Ishikawa (cell line): ENCODE measurements around the gene LYST.

Experiments used
- CEBPB ChIP-seq: IDR thresholded peaks from 2 replicates; pipeline ENCODE4 v1.6.1; 2012
- CREB1 ChIP-seq: IDR thresholded peaks from 2 replicates; pipeline ENCODE4 v1.6.1; 2012; ENCODE audit warnings: low read depth
- EGR1 ChIP-seq: IDR thresholded peaks from 2 replicates; pipeline ENCODE4 v1.6.1; 2012
- EP300 ChIP-seq: IDR thresholded peaks from 2 replicates; pipeline ENCODE4 v1.6.1; 2012; ENCODE audit warnings: borderline replicate concordance
- FOXM1 ChIP-seq: IDR thresholded peaks from 2 replicates; pipeline ENCODE4 v1.6.1; 2012; ENCODE audit warnings: low read depth, borderline replicate concordance
- NFIC ChIP-seq: IDR thresholded peaks from 2 replicates; pipeline ENCODE4 v1.6.1; 2012
- RAD21 ChIP-seq: IDR thresholded peaks from 2 replicates; pipeline ENCODE4 v1.6.1; 2012; ENCODE audit warnings: low read depth
- TAF1 ChIP-seq: IDR thresholded peaks from 2 replicates; pipeline ENCODE4 v1.6.1; 2012; ENCODE audit warnings: low read depth, mild to moderate bottlenecking
- TCF12 ChIP-seq: IDR thresholded peaks from 2 replicates; pipeline ENCODE4 v1.6.1; 2012; ENCODE audit warnings: low read depth
- TEAD4 ChIP-seq: IDR thresholded peaks from 2 replicates; pipeline ENCODE4 v1.6.1; 2012
- YY1 ChIP-seq: IDR thresholded peaks from 2 replicates; pipeline ENCODE4 v1.6.1; 2012; ENCODE audit warnings: low read depth
- ZBTB7A ChIP-seq: IDR thresholded peaks from 2 replicates; pipeline ENCODE4 v1.6.1; 2012; ENCODE audit warnings: low read depth
- TF ChIP-seq, protein P1 (sequence below): IDR thresholded peaks from 2 replicates; pipeline ENCODE4 v1.6.1; 2012
- TF ChIP-seq, protein P2 (sequence below): IDR thresholded peaks from 2 replicates; pipeline ENCODE4 v1.6.1; 2012
- TF ChIP-seq, protein P3 (sequence below): IDR thresholded peaks from 2 replicates; pipeline ENCODE4 v1.6.1; 2012; ENCODE audit warnings: low read depth, mild to moderate bottlenecking

Gene LYST

DNA sequence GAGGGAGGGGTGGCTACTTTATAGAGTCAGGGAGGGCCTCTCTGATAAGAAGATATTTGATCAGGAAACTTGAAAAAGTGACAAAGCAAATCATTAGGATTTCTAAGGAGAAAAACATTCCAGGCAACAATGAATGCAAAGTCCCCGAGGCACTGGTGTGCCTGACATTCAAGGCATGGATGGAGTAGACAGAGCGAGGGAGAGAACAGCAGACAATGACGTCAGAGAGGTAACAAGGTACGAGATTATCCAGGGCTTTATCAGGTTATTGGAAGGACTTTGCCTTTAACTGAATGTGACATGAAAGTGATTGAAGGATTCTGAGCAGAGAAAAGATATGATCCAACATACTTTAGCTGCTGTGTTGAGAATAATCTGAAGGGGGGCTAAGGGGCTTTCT is 144.7 kb downstream of the LYST start:
- TF ChIP-seq, protein P1, sequence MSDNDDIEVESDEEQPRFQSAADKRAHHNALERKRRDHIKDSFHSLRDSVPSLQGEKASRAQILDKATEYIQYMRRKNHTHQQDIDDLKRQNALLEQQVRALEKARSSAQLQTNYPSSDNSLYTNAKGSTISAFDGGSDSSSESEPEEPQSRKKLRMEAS, result no peak
- TF ChIP-seq EP300, result no peak
- TF ChIP-seq FOXM1, result no peak
- TF ChIP-seq NFIC, result no peak
- TF ChIP-seq YY1, result no peak
- TF ChIP-seq, protein P2, sequence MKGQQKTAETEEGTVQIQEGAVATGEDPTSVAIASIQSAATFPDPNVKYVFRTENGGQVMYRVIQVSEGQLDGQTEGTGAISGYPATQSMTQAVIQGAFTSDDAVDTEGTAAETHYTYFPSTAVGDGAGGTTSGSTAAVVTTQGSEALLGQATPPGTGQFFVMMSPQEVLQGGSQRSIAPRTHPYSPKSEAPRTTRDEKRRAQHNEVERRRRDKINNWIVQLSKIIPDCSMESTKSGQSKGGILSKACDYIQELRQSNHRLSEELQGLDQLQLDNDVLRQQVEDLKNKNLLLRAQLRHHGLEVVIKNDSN, result no peak
- no peak for TF ChIP-seq TCF12
- no peak for TF ChIP-seq RAD21
- TF ChIP-seq EGR1, result no peak

DNA sequence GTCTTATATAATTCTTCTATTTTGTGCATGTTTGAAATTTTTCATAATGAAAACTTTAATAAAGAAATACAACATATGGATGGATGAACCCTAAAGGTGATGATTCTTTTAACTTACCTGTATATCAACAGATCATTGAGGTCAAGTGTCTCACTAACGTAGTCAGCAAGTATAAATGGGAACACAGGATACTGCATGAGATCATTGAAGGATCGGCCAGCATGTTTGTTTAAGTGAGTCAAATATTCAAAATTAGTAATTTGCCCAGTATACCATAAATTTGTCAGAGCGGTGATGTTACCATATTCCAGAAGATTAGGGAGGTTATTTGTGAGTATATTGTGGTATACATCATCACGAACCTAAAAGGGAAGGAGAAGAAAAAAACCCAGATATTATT is 146.2 kb downstream of the LYST start:
- TF ChIP-seq CEBPB (no peak), TEAD4 (no peak), FOXM1 (no peak), TAF1 (no peak), EP300 (no peak), RAD21 (no peak), TCF12 (no peak), CREB1 (no peak), EGR1 (no peak)

DNA sequence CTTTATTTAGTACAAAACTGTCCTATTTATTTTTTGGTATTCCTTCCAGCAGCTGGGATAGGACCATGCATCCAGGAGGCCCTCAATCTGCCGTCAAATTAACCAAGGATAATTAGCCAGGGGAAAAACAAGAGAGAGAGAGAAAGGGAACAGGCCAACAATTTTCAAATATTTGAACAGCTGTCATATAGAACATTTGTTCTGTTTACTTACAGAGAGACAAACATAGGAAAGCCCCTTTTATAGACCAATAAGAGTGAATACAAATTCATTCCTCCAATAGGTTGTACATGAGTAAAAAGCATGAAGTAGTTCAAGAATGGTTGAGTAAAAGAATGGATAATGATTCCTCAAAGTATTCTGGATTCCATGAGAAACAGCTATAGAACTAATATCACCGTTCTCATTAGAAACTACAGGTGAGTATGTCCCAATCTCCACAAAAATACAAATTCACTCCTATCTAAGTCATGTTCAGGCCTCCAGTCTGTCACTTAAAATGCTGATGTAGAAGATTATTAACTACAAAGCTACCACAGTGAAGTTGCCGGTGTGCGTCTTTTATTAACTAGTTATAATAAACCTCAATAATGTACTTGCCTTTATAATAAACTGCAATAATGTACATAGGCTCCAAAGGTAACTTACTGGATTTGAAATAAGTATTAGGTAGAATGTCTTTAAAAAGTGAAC is 152.4 kb downstream of the LYST start:
- no peak for TF ChIP-seq TAF1
- no peak for TF ChIP-seq CREB1
- no peak for TF ChIP-seq TCF12
- no peak for TF ChIP-seq FOXM1
- no peak for TF ChIP-seq EP300
- TF ChIP-seq ZBTB7A, result no peak
- TF ChIP-seq CEBPB, result no peak
- TF ChIP-seq EGR1, result no peak
- no peak for TF ChIP-seq NFIC
- TF ChIP-seq, protein P1, result no peak
- no peak for TF ChIP-seq TEAD4
- TF ChIP-seq, protein P2, result no peak
- TF ChIP-seq YY1, result no peak
- TF ChIP-seq, protein P3, sequence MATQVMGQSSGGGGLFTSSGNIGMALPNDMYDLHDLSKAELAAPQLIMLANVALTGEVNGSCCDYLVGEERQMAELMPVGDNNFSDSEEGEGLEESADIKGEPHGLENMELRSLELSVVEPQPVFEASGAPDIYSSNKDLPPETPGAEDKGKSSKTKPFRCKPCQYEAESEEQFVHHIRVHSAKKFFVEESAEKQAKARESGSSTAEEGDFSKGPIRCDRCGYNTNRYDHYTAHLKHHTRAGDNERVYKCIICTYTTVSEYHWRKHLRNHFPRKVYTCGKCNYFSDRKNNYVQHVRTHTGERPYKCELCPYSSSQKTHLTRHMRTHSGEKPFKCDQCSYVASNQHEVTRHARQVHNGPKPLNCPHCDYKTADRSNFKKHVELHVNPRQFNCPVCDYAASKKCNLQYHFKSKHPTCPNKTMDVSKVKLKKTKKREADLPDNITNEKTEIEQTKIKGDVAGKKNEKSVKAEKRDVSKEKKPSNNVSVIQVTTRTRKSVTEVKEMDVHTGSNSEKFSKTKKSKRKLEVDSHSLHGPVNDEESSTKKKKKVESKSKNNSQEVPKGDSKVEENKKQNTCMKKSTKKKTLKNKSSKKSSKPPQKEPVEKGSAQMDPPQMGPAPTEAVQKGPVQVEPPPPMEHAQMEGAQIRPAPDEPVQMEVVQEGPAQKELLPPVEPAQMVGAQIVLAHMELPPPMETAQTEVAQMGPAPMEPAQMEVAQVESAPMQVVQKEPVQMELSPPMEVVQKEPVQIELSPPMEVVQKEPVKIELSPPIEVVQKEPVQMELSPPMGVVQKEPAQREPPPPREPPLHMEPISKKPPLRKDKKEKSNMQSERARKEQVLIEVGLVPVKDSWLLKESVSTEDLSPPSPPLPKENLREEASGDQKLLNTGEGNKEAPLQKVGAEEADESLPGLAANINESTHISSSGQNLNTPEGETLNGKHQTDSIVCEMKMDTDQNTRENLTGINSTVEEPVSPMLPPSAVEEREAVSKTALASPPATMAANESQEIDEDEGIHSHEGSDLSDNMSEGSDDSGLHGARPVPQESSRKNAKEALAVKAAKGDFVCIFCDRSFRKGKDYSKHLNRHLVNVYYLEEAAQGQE, result no peak
- no peak for TF ChIP-seq RAD21

DNA sequence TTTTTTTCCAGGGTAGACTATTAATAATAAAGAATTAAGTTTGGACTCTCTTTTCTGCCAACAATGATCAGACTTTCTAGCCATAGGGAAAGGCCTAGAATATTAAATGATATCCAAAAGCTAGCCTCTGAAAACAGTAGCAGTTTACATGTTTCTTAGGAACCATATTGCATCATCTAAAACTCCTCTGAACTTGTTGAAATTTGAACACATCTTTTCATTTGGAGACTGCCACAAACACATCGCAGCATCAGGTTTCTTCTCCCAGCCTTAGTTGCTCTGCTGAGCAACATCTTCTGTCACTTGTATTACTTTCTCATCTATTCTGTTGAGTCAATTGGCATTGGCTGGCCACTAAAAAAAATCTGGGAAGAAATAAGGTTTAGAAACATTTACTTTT is 153.9 kb downstream of the LYST start:
- TF ChIP-seq YY1 (no peak), RAD21 (no peak)

DNA sequence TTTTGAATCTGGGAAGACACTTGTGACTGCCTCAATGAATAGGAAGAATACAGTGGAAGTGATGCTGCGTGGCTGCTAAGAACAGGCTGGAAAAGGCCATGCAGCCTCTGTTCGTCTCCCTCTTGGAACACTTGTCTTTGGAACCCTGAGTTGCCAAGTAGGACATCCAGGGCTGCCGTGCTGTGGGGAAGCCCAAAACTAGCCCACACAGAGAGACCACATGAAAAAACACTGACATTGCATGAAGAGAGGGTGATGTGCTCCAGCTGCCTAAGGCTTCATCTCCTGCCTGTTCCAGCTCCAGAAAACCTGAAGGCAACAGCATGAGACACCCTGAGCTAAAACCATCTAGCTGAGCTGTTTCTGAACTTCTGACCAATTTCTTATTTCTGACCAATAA is 156.0 kb downstream of the LYST start:
- TF ChIP-seq TAF1 (no peak), ZBTB7A (no peak), TEAD4 (no peak), CEBPB (no peak), CREB1 (no peak), NFIC (no peak), EP300 (no peak), RAD21 (no peak), FOXM1 (no peak), YY1 (no peak), EGR1 (no peak), TCF12 (no peak)
- TF ChIP-seq, protein P2, result no peak
- TF ChIP-seq, protein P3, result no peak

DNA sequence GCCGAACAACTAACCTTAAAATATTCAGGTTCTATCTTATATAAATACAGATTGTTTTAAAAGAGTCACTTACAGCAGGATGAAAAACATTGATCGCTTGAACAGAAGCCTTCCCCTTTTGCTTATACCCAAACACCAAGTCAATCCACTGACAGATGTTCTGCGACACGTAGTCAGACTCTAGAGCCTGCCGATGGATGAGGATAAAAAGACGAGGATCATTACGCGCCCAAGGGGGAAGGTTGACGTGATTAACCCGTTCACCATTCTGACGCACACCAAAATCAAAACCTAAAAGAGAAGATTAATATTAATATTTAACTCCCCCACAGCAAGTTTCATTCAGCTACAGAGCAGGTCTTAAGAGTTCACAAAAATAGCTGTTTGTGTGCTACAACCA is 157.7 kb downstream of the LYST start:
- TF ChIP-seq TAF1, result no peak
- no peak for TF ChIP-seq TEAD4
- no peak for TF ChIP-seq FOXM1
- TF ChIP-seq CEBPB, result no peak
- no peak for TF ChIP-seq EP300
- no peak for TF ChIP-seq CREB1
- TF ChIP-seq NFIC, result no peak
- TF ChIP-seq, protein P2, result no peak
- TF ChIP-seq, protein P3, result no peak
- TF ChIP-seq EGR1, result no peak
- TF ChIP-seq TCF12, result no peak
- no peak for TF ChIP-seq ZBTB7A
- TF ChIP-seq, protein P1, result no peak
- TF ChIP-seq RAD21, result no peak
- no peak for TF ChIP-seq YY1
